Measurements from ENCODE around the gene GMPS. TPM values are rescaled to one million over a fixed set of nuclear protein-coding genes. Genes with fewer than 3 reads are reported as not detected.

Gene GMPS
- total RNA-seq, 1 experiment from 2014 or later: 119 TPM

- no peaks in the 10 kb centered on the region for H3K9me2 ChIP-seq (ENCODE audit: insufficient read depth)
- no TSS peak for BruUV-seq (replicated peaks)
- no peak overlapping the region for H3K4me3 ChIP-seq (replicated peaks in 1 of 2; ENCODE audit: low read depth in 1 of 2, low read length in 2 of 2)
- peaks cover 95% of the 10 kb centered on the region for H3K79me2 ChIP-seq (ENCODE audit: insufficient read depth, low read length)
- H2AFZ ChIP-seq (ENCODE audit: low read depth, low read length, poor library complexity, severe bottlenecking): no peak overlapping the region
- H3K27ac ChIP-seq (ENCODE audit: low read depth, low read length): no peak overlapping the region
- intact Hi-C loops (cut with micrococcal nuclease): no loop called here
- ATAC-seq: no peak
- no peaks in the 10 kb centered on the region for H3K9me3 ChIP-seq (ENCODE audit: control insufficient read depth in 1 of 2, insufficient read depth in 1 of 2, low read depth in 1 of 2, low read length in 2 of 2)
- no peak overlapping the region for H3K9ac ChIP-seq (ENCODE audit: low read length)
- H3K27me3 ChIP-seq (ENCODE audit: insufficient read depth, low read length): no peaks in the 10 kb centered on the region
- ChIA-PET POLR2A (no interaction called here), CTCF (no interaction called here), RAD21 (ENCODE audit: low non-redundant PET in 1 of 2, low total read pairs in 2 of 2, uncharacterized antibody in 2 of 2, unreplicated experiment in 2 of 2) (no interaction called here)
- no peaks in the 10 kb centered on the region for H3K4me1 ChIP-seq (ENCODE audit: control insufficient read depth in 1 of 2, insufficient read depth in 2 of 2, low read length in 2 of 2)
- peaks cover 22 to 23% of the 10 kb centered on the region in 2 experiments for H3K36me3 ChIP-seq (ENCODE audit: control insufficient read depth in 1 of 2, insufficient read depth in 2 of 2, low read length in 2 of 2)
- no peak overlapping the region for H3K4me2 ChIP-seq (ENCODE audit: low read length)
- DNase-seq (ENCODE audit: low read depth, low spot score): no peak
- H4K20me1 ChIP-seq (ENCODE audit: insufficient read depth): peaks cover 22% of the 10 kb centered on the region
- no peak for TF ChIP-seq SIN3A (IDR thresholded peaks at IDR 0.05; ENCODE audit: low read depth)
- no peak for TF ChIP-seq ELF1 (IDR thresholded peaks at IDR 0.05; ENCODE audit: borderline replicate concordance, low read depth)
- no peak for TF ChIP-seq TCF7L2 (IDR thresholded peaks at IDR 0.05; ENCODE audit: borderline replicate concordance, extremely low read depth, insufficient read depth, insufficient read length)
- no peak for TF ChIP-seq RAD21 (IDR thresholded peaks at IDR 0.05; ENCODE audit: low read depth)
- TF ChIP-seq JUND (IDR thresholded peaks at IDR 0.05): no peak
- TF ChIP-seq YY1 (IDR thresholded peaks at IDR 0.05; ENCODE audit: extremely low read depth, insufficient replicate concordance, low read depth, low read length): no peak
- no peak for TF ChIP-seq REST (IDR thresholded peaks at IDR 0.05; ENCODE audit: low read depth)
- no peak for TF ChIP-seq MAX (IDR thresholded peaks at IDR 0.05)
- TF ChIP-seq ZNF274 (IDR thresholded peaks at IDR 0.05; ENCODE audit: low read depth, low read length): no peak
- no peak for TF ChIP-seq POLR2AphosphoS5 (IDR thresholded peaks at IDR 0.05; ENCODE audit: low read depth, low read length)
- no peak for TF ChIP-seq SRF (IDR thresholded peaks at IDR 0.05; ENCODE audit: low read depth)
- no peak for TF ChIP-seq ZBTB33 (IDR thresholded peaks at IDR 0.05; ENCODE audit: extremely low read depth, insufficient replicate concordance, low read length)
- TF ChIP-seq CTCF (IDR thresholded peaks at IDR 0.05 in 2 of 3, conservative IDR thresholded peaks at IDR 0.05 in 1 of 3; ENCODE audit: borderline replicate concordance in 1 of 3, insufficient read depth in 1 of 3, low read depth in 2 of 3, low read length in 2 of 3): no peak
- TF ChIP-seq ZFX (IDR thresholded peaks at IDR 0.05): no peak
These were observed 25.0 kb downstream of the GMPS start for GRCh38 chr3:155895379-155895900.
